ENCODE results near the gene EXOC2. TPM values are rescaled to one million over a fixed set of nuclear protein-coding genes. Genes with fewer than 3 reads are reported as not detected.

EXOC2 gene
- total RNA-seq, 4 donors from 2014 or later, result 17.8 to 24.8 (median 21.4) TPM

- Histone ChIP-seq H3K4me3 (no peak overlapping the region), H3K36me3 (no peaks in the 10 kb centered on the region), H3K9me3 (no peaks in the 10 kb centered on the region), H3K4me1 (peaks cover 0 to 7% (median 0%) of the 10 kb centered on the region in 3 donors), H3K27me3 (peaks cover 0 to 6% (median 0%) of the 10 kb centered on the region in 4 donors), H3K27ac (peak overlapping the region in 2 of 4 donors; percentile 21 to 47)
- WGBS, 2 donors, result 60 to 70% methylated on average over 4 of the region's 9 CpGs
- no peak for DNase-seq
- no peak for TF ChIP-seq CTCF (IDR thresholded peaks at IDR 0.05)
- TF ChIP-seq POLR2A (IDR thresholded peaks at IDR 0.05), result no peak
- intact Hi-C loops (cut with DNase I), result no loop called here
Measured at GRCh38 chr6:452301-453067, 240.5 kb downstream of the EXOC2 start.

- no peaks in the 10 kb centered on the region for H3K9me3 ChIP-seq
- peaks cover 0 to 11% (median 0%) of the 10 kb centered on the region in 4 donors for H3K27me3 ChIP-seq
- no peak for TF ChIP-seq CTCF (IDR thresholded peaks at IDR 0.05)
- TF ChIP-seq POLR2A (IDR thresholded peaks at IDR 0.05), result no peak
- no peaks in the 10 kb centered on the region for H3K36me3 ChIP-seq
- H3K27ac ChIP-seq, result no peak overlapping the region
- DNase-seq, result no peak
- 84 to 86% methylated on average over 7 to 8 of the region's 8 CpGs for WGBS, 2 donors
- intact Hi-C loops (cut with DNase I), result no loop called here
- H3K4me3 ChIP-seq, result no peak overlapping the region
- peaks cover 0 to 7% (median 0%) of the 10 kb centered on the region in 3 donors for H3K4me1 ChIP-seq
Measured at GRCh38 chr6:451847-452246, 241.1 kb downstream of the EXOC2 start.

GRCh38 chr6:451336-451735 is 241.6 kb downstream of the EXOC2 start:
- intact Hi-C loops (cut with DNase I), result no loop called here
- H3K27ac ChIP-seq, result no peak overlapping the region

DNA sequence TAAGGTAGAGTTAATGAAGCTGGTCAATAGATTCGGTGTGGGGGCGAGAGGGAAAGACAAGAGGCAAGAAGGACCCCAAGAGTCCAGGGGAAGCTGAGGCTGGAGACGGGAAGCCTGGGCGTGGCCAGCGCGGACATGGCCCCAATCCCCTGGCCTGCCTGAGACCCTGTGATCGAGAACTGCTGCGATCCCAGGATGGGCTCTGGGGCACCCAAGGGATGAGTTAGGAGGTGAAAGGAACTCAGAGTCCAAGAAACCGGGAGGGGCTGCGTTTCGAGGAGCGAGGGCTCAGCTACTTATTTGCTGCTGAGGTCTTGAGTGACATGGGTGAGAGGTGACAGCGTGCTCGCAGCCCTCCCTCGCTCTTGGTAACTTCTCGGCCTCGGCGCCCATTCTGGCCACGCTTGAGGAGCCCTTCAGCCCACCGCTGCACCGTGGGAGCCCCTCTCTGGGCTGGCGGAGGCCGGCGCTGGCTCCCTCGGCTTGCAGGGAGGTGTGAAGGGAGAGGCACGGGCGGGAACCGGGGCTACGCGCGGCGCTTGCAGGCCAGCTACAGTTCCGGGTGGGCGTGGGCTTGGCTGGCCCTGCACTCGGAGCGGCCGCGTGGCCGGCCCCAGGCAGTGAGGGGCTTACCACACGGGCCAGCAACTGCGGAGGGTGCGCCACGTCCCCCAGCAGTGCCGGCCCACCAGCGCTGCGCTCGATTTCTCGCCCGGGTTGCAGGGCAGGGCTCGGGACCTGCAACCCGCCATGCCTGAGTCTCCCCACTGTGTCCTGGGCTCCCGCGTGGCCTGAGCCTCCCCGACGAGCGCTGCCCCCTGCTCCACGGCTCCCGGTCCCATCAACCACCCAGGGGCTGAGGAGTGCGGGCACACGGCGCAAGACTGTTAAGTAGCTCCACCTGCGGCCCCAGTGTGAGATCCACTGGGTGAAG is 243.2 kb downstream of the EXOC2 start:
- no peaks in the 10 kb centered on the region for H3K36me3 ChIP-seq
- H3K9me3 ChIP-seq, result no peaks in the 10 kb centered on the region
- no peak for DNase-seq
- peaks cover 0 to 7% (median 0%) of the 10 kb centered on the region in 3 donors for H3K4me1 ChIP-seq
- H3K27ac ChIP-seq, result no peak overlapping the region
- WGBS, 2 donors, result 92 to 97% methylated on average over 10 to 33 of the region's 62 CpGs
- H3K4me3 ChIP-seq, result no peak overlapping the region
- peaks cover 0 to 19% (median 0%) of the 10 kb centered on the region in 4 donors for H3K27me3 ChIP-seq
- intact Hi-C loops (cut with DNase I), result no loop called here
- TF ChIP-seq POLR2A (IDR thresholded peaks at IDR 0.05), result no peak
- TF ChIP-seq CTCF (IDR thresholded peaks at IDR 0.05), result no peak

More at GRCh38 chr6:451336-451735, 241.6 kb downstream of the EXOC2 start:
- Histone ChIP-seq H3K9me3 (no peaks in the 10 kb centered on the region), H3K27me3 (peaks cover 0 to 17% (median 0%) of the 10 kb centered on the region in 4 donors), H3K4me1 (peaks cover 0 to 7% (median 0%) of the 10 kb centered on the region in 3 donors), H3K36me3 (no peaks in the 10 kb centered on the region), H3K4me3 (no peak overlapping the region)
- WGBS, 2 donors, result 88 to 89% methylated on average over 12 of the region's 12 CpGs
- no peak for DNase-seq
- no peak for TF ChIP-seq POLR2A (IDR thresholded peaks at IDR 0.05)
- no peak for TF ChIP-seq CTCF (IDR thresholded peaks at IDR 0.05)
